Progenitor cell of endocrine pancreas (in vitro differentiated cells): ENCODE measurements around the gene ABAT. TPM values are rescaled to one million over a fixed set of nuclear protein-coding genes. Genes with fewer than 3 reads are reported as not detected.
A peak's percentile ranks its signal among the peaks of the same experiment; 100 is the strongest.
"Not testable (repeated sequence)": the region's sequence is repeated elsewhere in the genome, so short reads cannot be mapped to it uniquely, and the experiment has no call there.

Experiments used
- DNase-seq: peaks from one replicate; pipeline ENCODE4 v3.0.0; 2021; ENCODE audit warnings: low spot score; ENCODE audit not compliant: unreplicated experiment
- H3K27ac Mint-ChIP-seq: 2 replicates; pipeline ENCODE4 v1.8.0; 2021; ENCODE audit warnings: mild to moderate bottlenecking, moderate library complexity, mixed read lengths
- H3K27me3 Mint-ChIP-seq: 2 replicates; pipeline ENCODE4 v1.8.0; 2021; ENCODE audit warnings: mixed read lengths
- H3K36me3 Mint-ChIP-seq: 2 replicates; pipeline ENCODE4 v1.8.0; 2022; ENCODE audit warnings: mixed read lengths; ENCODE audit not compliant: insufficient read depth
- H3K4me1 Mint-ChIP-seq: 2 replicates; pipeline ENCODE4 v1.8.0; 2021; ENCODE audit warnings: low read depth, mixed read lengths
- H3K4me3 Mint-ChIP-seq: 2 replicates; pipeline ENCODE4 v1.8.0; 2021; ENCODE audit warnings: low read depth, mild to moderate bottlenecking, moderate library complexity, mixed read lengths
- H3K9me3 Mint-ChIP-seq: 2 replicates; pipeline ENCODE4 v1.8.0; 2021; ENCODE audit warnings: low read depth, mixed read lengths
- CTCF ChIP-seq: fragments of 200-600 bp; sonication (generic); IDR thresholded peaks from one replicate; pipeline ENCODE4 v1.5.0; 2021; ENCODE audit warnings: antibody characterized with exemption, mild to moderate bottlenecking; ENCODE audit not compliant: unreplicated experiment
- total RNA-seq: library from RNA; stranded (reverse); gene quantifications from 2 replicates; pipeline ENCODE4 v1.2.1, GENCODE V29; 2021

ABAT gene
- total RNA-seq, 1 donor from 2014 or later = 24.7 TPM

- TF ChIP-seq CTCF = no peak
- no peaks in the 10 kb centered on the region for H3K27me3 Mint-ChIP-seq
- H3K4me3 Mint-ChIP-seq = no peak overlapping the region
- H3K9me3 Mint-ChIP-seq = no peaks in the 10 kb centered on the region
- peaks cover 7% of the 10 kb centered on the region for H3K36me3 Mint-ChIP-seq
- H3K27ac Mint-ChIP-seq = no peak overlapping the region
- H3K4me1 Mint-ChIP-seq = no peaks in the 10 kb centered on the region
- no peak for DNase-seq
Measured at GRCh38 chr16:8704098-8704497, 29.7 kb downstream of the ABAT start.

DNA sequence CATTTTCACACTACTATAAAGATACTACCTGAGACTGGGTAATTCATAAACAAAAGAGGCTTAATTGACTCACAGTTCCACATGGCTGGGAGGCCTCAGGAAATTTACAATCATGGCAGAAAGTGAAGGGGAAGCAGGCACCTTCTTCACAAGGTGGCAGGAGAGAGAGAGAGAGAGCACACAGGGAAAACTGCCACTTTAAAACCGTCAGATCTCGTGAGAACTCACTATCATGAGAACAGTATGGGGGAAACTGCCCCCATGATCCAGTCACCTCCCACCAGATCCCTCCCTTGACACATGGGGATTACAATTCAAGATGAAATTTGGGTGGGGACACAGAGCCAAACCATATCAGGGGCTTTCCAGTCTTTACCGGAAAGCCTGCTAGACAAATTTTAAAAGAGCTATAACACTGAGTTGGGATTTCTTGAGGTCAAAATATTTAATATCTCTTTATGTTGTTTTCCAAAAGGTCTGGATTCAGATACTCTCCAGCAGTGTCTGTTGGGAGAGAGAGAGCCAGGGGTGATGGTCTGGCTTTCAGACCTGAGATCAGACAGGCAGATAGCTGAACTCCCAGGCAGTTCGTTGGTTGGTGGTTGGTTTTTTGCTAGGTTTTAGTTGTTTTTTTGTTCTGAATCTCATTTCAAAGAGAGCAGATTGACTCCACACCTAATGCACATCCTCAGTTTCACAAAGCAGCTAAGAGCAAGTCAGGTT, 30.8 kb downstream of the ABAT start:
- DNase-seq, H3K4me3 Mint-ChIP-seq, H3K9me3 Mint-ChIP-seq, H3K36me3 Mint-ChIP-seq, H3K27me3 Mint-ChIP-seq, H3K4me1 Mint-ChIP-seq: not testable (repeated sequence)
- H3K27ac Mint-ChIP-seq = peak overlapping the region; percentile 38

DNA sequence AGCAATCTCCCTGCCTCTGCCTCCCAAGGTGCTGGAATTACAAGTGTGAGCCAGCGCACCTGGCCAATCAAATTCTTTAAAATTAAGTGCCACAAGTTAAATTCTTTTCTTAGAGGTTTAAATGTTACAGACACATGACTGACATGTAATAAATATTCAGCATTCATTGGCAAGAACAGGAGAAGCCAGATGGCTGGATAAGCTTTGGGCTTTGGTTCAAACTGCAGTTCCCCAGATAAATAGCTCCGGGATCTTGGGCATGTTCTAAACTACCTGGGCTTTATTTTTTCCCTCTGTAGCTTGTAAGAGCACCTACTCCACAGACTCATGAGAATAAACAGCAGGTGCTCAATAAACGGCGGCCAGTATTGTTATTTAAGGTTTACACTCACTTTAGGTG, 34.1 kb downstream of the ABAT start:
- Mint-ChIP-seq H3K4me1 (no peaks in the 10 kb centered on the region), H3K36me3 (peaks cover 2% of the 10 kb centered on the region), H3K27me3 (no peaks in the 10 kb centered on the region), H3K27ac (no peak overlapping the region), H3K4me3 (no peak overlapping the region), H3K9me3 (no peaks in the 10 kb centered on the region)
- TF ChIP-seq CTCF = no peak
- no peak for DNase-seq

- no peaks in the 10 kb centered on the region for H3K27me3 Mint-ChIP-seq
- no peaks in the 10 kb centered on the region for H3K9me3 Mint-ChIP-seq
- no peak for TF ChIP-seq CTCF
- H3K4me1 Mint-ChIP-seq = peaks cover 3% of the 10 kb centered on the region
- DNase-seq = no peak
- no peak overlapping the region for H3K4me3 Mint-ChIP-seq
- H3K27ac Mint-ChIP-seq = no peak overlapping the region
- peaks cover 3% of the 10 kb centered on the region for H3K36me3 Mint-ChIP-seq
Measured at GRCh38 chr16:8712589-8713361, 38.4 kb downstream of the ABAT start.

- H3K27me3 Mint-ChIP-seq = no peaks in the 10 kb centered on the region
- DNase-seq = no peak
- H3K4me1 Mint-ChIP-seq = peaks cover 3% of the 10 kb centered on the region
- H3K9me3 Mint-ChIP-seq = no peaks in the 10 kb centered on the region
- no peak overlapping the region for H3K27ac Mint-ChIP-seq
- no peak overlapping the region for H3K4me3 Mint-ChIP-seq
- TF ChIP-seq CTCF = no peak
- H3K36me3 Mint-ChIP-seq = peaks cover 5% of the 10 kb centered on the region
Measured at GRCh38 chr16:8713635-8714172, 39.3 kb downstream of the ABAT start.
